DMS 273 treated with DMSO at 0.1 percent for 48 hours (cell line): ENCODE results near the gene TESMIN.

Source experiments
- DNase-seq: peaks from one replicate; lab custom pipeline; 2025; lab: John Stamatoyannopoulos, UW

Gene TESMIN

GRCh38 chr11:68659158-68659921 is 92.0 kb downstream of the TESMIN start:
- peak; percentile 29 for DNase-seq

- DNase-seq = no peak
Observed at GRCh38 chr11:68658661-68659060, 92.7 kb downstream of the TESMIN start.

DNA sequence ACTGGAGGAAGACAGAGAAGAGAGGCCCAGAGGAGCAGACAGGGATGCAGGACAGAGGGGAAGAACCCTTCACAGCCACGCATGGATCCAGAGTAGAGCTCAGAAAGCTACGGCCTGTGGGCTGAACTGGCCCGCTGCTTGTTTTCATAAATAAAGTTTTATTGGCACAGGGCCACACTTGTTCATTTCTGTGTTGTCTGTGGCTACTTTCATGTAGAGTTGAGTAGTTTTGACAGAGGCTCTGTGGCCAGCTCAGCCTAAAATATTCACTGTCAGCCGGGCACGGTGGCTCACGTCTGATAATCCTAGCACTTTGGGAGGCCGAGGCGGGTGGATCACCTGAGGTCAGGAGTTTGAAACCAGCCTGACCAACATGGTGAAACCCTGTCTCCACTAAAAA is 93.2 kb downstream of the TESMIN start:
- no peak for DNase-seq
